HepG2 (cell line): ENCODE results near the gene POC1B. TPM values are rescaled to one million over a fixed set of nuclear protein-coding genes. Genes with fewer than 3 reads are reported as not detected.

ENCODE experiments used
- GATAD2A ChIP-seq: IDR thresholded peaks from 2 replicates; pipeline ENCODE4 v1.6.1; 2016
- KLF9 ChIP-seq: IDR thresholded peaks from 2 replicates; pipeline ENCODE4 v1.6.1; 2016; ENCODE audit warnings: low read depth
- LCORL ChIP-seq, 2 experiments: fragments of 450-650 bp in 1 of 2; sonication (generic) in 1 of 2; formaldehyde crosslinking in 1 of 2; IDR thresholded peaks; 2 replicates each; pipeline versions ENCODE4 v1.5.0 to v1.6.1; 2017 to 2020; ENCODE audit warnings: antibody characterized with exemption in 1 of 2, missing genetic modification reagents in 1 of 2
- MIXL1 ChIP-seq: IDR thresholded peaks from 2 replicates; pipeline ENCODE4 v1.6.1; 2016
- NFYC ChIP-seq: IDR thresholded peaks from 2 replicates; pipeline ENCODE4 v1.6.1; 2016; ENCODE audit warnings: missing genetic modification reagents, missing compliant biosample characterization
- SP5 ChIP-seq: IDR thresholded peaks from 2 replicates; pipeline ENCODE4 v1.6.1; 2016; ENCODE audit warnings: low read depth, borderline replicate concordance
- ZNF501 ChIP-seq: sonication (generic); formaldehyde crosslinking; IDR thresholded peaks from 2 replicates; pipeline ENCODE4 v1.5.1; 2020; ENCODE audit warnings: mild to moderate bottlenecking, moderate library complexity, missing genetic modification reagents
- ZNF747 ChIP-seq: sonication (generic); formaldehyde crosslinking; IDR thresholded peaks from 2 replicates; pipeline ENCODE4 v1.8.1; 2023; ENCODE audit warnings: missing genetic modification reagents, mild to moderate bottlenecking, borderline replicate concordance
- polyA plus RNA-seq, 8 experiments: library from polyadenylated mRNA; depleted of rRNA in 3 of 8; stranded (reverse) in 7 of 8; unstranded in 1 of 8; fragments of >200 nt; fragmentation: Illumina TruSeq in 4 of 8; extraction: Trizol in 4 of 8; gene quantifications; 2 replicates each; pipeline versions ENCODE4 v1.2.1 to v1.2.3, GENCODE V29; 2011 to 2016; ENCODE audit warnings: low read depth in 4 of 8, missing spikeins in 1 of 8, mixed read lengths in 1 of 8; ENCODE audit not compliant: insufficient read depth in 1 of 8
- total RNA-seq, 5 experiments: library from RNA; depleted of rRNA; stranded (reverse); fragments of >200 nt; fragmentation: Illumina TruSeq; extraction: Trizol; gene quantifications; 2 replicates each; pipeline ENCODE4 v1.2.3, GENCODE V29; 2016; ENCODE audit warnings: low read depth in 1 of 5
- TF ChIP-seq, protein P1 (sequence below): sonication (generic); formaldehyde crosslinking; IDR thresholded peaks from 2 replicates; pipeline ENCODE4 v1.8.1; 2023; ENCODE audit warnings: mild to moderate bottlenecking, inconsistent platforms, moderate library complexity, missing genetic modification reagents, borderline replicate concordance
- TF ChIP-seq, protein P2 (sequence below): sonication (generic); formaldehyde crosslinking; IDR thresholded peaks from 2 replicates; pipeline ENCODE4 v1.4.0; 2020; ENCODE audit warnings: missing genetic modification reagents
- TF ChIP-seq, protein P3 (sequence below): sonication (generic); formaldehyde crosslinking; IDR thresholded peaks from 2 replicates; pipeline ENCODE4 v1.4.0; 2020; ENCODE audit warnings: missing genetic modification reagents, low read depth, mild to moderate bottlenecking, borderline replicate concordance
- TF ChIP-seq, protein P4 (sequence below): sonication (generic); formaldehyde crosslinking; conservative IDR thresholded peaks from 2 replicates; pipeline ENCODE4 v1.8.0; 2022; ENCODE audit warnings: missing genetic modification reagents
- TF ChIP-seq, protein P5 (sequence below): fragments of 450-650 bp; IDR thresholded peaks from 2 replicates; pipeline ENCODE4 v1.6.1; 2017

POC1B gene
- total and polyA plus RNA-seq, 2 of the 13 experiments (the other 11 are each of a cell fraction or from before 2014, with no cell fraction given) = 9.3 to 11.0 TPM

DNA sequence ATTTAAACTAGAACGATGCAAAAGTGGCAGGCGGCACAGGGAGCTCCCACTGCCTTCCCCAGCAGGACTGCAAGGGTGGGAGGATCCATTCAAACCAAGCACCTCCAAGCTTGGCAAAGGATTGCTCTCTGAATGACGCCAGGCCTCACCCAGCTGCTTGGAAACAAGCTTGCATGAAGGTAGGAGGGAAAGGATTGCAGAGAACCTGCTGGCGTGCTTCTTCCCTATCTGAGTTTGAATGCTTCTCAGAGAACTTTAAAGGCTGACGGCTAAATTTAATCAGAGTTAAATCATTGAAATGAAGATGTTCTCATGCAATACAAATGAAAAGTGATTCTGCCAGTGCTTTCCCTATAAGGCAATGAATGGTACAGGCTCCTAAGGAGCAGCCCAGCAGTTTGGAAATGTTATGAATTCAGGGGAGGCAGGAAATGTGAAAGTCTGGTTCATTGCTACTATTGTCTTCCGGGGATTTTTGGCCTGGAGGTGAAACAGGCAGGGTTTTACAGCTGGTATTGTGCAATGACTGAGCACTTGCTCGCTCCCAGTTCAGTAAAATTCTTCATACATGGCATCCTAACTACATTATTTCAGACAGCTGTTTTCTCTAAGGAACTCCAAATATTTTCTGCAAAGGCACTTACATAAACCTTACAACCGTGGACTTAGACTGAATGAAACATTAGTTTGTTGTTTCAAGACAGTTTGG, 141.6 kb downstream of the POC1B start (continued):
- peak; percentile 89 for TF ChIP-seq GATAD2A (CRISPR knock-in tag)
- TF ChIP-seq ZNF747 (CRISPR knock-in tag) = no peak
- TF ChIP-seq, protein P1, sequence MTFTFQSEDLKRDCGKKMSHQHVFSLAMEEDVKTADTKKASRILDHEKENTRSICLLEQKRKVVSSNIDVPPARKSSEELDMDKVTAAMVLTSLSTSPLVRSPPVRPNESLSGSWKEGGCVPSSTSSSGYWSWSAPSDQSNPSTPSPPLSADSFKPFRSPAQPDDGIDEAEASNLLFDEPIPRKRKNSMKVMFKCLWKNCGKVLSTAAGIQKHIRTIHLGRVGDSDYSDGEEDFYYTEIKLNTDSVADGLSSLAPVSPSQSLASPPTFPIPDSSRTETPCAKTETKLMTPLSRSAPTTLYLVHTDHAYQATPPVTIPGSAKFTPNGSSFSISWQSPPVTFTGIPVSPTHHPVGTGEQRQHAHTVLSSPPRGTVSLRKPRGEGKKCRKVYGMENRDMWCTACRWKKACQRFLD (CRISPR knock-in tag) = no peak
- peak; percentile 21; the same call in 1 of the 2 replicates for TF ChIP-seq SP5 (CRISPR knock-in tag)
- TF ChIP-seq, protein P2, sequence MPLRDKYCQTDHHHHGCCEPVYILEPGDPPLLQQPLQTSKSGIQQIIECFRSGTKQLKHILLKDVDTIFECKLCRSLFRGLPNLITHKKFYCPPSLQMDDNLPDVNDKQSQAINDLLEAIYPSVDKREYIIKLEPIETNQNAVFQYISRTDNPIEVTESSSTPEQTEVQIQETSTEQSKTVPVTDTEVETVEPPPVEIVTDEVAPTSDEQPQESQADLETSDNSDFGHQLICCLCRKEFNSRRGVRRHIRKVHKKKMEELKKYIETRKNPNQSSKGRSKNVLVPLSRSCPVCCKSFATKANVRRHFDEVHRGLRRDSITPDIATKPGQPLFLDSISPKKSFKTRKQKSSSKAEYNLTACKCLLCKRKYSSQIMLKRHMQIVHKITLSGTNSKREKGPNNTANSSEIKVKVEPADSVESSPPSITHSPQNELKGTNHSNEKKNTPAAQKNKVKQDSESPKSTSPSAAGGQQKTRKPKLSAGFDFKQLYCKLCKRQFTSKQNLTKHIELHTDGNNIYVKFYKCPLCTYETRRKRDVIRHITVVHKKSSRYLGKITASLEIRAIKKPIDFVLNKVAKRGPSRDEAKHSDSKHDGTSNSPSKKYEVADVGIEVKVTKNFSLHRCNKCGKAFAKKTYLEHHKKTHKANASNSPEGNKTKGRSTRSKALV (CRISPR knock-in tag) = peak; percentile 48; the same call in 1 of the 2 replicates
- TF ChIP-seq, protein P3, sequence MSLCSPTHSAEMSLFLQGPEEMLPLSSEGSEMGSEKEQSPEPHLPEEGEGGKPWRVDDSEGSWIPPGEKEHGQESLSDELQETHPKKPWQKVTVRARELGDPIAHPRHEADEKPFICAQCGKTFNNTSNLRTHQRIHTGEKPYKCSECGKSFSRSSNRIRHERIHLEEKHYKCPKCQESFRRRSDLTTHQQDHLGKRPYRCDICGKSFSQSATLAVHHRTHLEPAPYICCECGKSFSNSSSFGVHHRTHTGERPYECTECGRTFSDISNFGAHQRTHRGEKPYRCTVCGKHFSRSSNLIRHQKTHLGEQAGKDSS (CRISPR knock-in tag) = 0 out of 2 replicates have a peak, but pooled peaks have one; percentile 39
- TF ChIP-seq, protein P4, sequence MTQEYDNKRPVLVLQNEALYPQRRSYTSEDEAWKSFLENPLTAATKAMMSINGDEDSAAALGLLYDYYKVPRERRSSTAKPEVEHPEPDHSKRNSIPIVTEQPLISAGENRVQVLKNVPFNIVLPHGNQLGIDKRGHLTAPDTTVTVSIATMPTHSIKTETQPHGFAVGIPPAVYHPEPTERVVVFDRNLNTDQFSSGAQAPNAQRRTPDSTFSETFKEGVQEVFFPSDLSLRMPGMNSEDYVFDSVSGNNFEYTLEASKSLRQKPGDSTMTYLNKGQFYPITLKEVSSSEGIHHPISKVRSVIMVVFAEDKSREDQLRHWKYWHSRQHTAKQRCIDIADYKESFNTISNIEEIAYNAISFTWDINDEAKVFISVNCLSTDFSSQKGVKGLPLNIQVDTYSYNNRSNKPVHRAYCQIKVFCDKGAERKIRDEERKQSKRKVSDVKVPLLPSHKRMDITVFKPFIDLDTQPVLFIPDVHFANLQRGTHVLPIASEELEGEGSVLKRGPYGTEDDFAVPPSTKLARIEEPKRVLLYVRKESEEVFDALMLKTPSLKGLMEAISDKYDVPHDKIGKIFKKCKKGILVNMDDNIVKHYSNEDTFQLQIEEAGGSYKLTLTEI (CRISPR knock-in tag) = no peak
- no peak for TF ChIP-seq NFYC (CRISPR knock-in tag)
- TF ChIP-seq KLF9 (CRISPR knock-in tag) = no peak
- no peak for TF ChIP-seq ZNF501
- no peak for TF ChIP-seq LCORL (IDR thresholded peaks at IDR 0.05)
- TF ChIP-seq LCORL (CRISPR knock-in tag; IDR thresholded peaks at IDR 0.05) = peak; percentile 72; the same call in 1 of the 2 replicates
- TF ChIP-seq, protein P5, sequence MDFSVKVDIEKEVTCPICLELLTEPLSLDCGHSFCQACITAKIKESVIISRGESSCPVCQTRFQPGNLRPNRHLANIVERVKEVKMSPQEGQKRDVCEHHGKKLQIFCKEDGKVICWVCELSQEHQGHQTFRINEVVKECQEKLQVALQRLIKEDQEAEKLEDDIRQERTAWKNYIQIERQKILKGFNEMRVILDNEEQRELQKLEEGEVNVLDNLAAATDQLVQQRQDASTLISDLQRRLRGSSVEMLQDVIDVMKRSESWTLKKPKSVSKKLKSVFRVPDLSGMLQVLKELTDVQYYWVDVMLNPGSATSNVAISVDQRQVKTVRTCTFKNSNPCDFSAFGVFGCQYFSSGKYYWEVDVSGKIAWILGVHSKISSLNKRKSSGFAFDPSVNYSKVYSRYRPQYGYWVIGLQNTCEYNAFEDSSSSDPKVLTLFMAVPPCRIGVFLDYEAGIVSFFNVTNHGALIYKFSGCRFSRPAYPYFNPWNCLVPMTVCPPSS = no peak
- TF ChIP-seq MIXL1 = no peak
